ENCODE measurements around the gene THUMPD1.

Gene THUMPD1, protein sequence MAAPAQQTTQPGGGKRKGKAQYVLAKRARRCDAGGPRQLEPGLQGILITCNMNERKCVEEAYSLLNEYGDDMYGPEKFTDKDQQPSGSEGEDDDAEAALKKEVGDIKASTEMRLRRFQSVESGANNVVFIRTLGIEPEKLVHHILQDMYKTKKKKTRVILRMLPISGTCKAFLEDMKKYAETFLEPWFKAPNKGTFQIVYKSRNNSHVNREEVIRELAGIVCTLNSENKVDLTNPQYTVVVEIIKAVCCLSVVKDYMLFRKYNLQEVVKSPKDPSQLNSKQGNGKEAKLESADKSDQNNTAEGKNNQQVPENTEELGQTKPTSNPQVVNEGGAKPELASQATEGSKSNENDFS

DNA sequence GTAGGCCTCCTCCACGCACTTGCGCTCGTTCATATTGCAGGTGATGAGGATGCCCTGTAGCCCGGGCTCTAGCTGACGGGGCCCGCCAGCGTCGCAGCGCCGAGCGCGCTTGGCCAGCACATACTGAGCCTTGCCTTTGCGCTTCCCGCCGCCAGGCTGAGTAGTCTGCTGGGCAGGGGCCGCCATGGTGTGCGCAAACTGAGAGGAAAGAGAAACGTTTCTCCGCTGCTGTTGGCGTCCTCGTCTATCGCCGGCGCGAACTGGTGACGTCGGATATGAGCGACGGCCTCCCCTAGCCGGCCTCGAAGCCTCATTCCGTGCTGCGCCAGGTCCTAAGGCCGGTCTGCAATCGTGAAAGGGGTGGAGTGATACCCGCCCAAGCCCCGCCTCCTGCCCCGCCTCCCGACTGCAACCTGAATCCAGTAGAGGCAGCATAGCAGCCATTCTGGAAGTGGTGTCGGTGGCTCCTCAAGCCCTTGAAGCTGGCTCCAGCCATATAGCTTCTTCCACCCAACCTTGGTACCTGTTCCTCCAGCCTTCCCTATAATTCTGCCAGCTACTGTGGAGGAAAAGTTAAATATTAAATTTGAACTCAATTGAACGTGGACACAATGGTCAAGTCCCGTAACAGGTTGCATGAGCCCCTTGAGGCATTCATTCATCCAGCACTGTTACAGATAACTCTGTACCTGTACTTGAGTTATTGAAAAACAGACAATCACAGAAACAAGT, at the start of gene THUMPD1:
TSS of gene THUMPD1 (minus strand) at position 265 of the 732 bp plus-strand sequence. CDS start at position 186, 79 bp downstream.
- Histone ChIP-seq H3K36me3 (ENCODE audit: insufficient read depth, insufficient read length, low read length) (peaks cover 34% of the 10 kb centered on the region), H3K9me3 (ENCODE audit: insufficient read depth, low read length) (0 out of 2 replicates have a peak, but pooled peaks cover 2% of the 10 kb centered on the region), H3K9ac (ENCODE audit: insufficient read length, low read depth) (peak within 1 kb of the TSS; percentile 100), H3K27me3 (ENCODE audit: insufficient read depth, insufficient read length) (no peaks in the 10 kb centered on the region), H3K4me3 (ENCODE audit: insufficient read length, low read depth) (peak within 1 kb of the TSS; percentile 100), H3K4me1 (ENCODE audit: insufficient read depth, insufficient read length) (peaks cover 5% of the 10 kb centered on the region)
- peak; percentile 97 for DNase-seq (ENCODE audit: low read depth, low spot score)
- TF ChIP-seq ZNF274 (IDR thresholded peaks at IDR 0.05; ENCODE audit: low read depth, low read length) (no peak), SUZ12 (IDR thresholded peaks at IDR 0.05; ENCODE audit: extremely low read depth, insufficient read depth, insufficient read length) (no peak), YY1 (IDR thresholded peaks at IDR 0.05; ENCODE audit: insufficient read depth, insufficient read length) (no peak)

DNA sequence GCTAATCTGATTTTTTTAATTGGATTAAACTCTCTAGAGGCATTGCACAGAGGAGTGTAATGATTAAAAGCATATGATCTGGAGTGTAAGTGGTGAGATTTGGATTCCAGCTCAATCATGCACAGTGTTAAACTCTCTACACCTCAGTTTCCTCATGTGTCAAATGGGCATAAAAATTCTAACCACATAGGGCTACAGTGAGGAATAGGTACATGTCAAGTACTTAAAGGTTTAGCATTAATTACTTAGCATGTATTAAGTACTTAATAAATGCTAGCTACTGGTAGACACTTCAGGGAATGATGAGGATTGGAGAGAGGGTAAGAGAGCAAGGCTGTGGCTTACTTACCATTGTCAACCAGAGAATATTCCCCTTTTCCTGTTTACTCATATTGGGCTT, 47.5 kb upstream of the THUMPD1 start:
- Histone ChIP-seq H3K9ac (ENCODE audit: insufficient read length, low read depth) (no peak overlapping the region), H3K36me3 (ENCODE audit: insufficient read depth, insufficient read length, low read length) (no peaks in the 10 kb centered on the region), H3K27me3 (ENCODE audit: insufficient read depth, insufficient read length) (no peaks in the 10 kb centered on the region), H3K4me3 (ENCODE audit: insufficient read length, low read depth) (no peak overlapping the region), H3K9me3 (ENCODE audit: insufficient read depth, low read length) (no peaks in the 10 kb centered on the region), H3K4me1 (ENCODE audit: insufficient read depth, insufficient read length) (no peaks in the 10 kb centered on the region)
- DNase-seq (ENCODE audit: low read depth, low spot score) = no peak
- no peak for TF ChIP-seq YY1 (IDR thresholded peaks at IDR 0.05; ENCODE audit: insufficient read depth, insufficient read length)
- no peak for TF ChIP-seq SUZ12 (IDR thresholded peaks at IDR 0.05; ENCODE audit: extremely low read depth, insufficient read depth, insufficient read length)
- no peak for TF ChIP-seq ZNF274 (IDR thresholded peaks at IDR 0.05; ENCODE audit: low read depth, low read length)

DNA sequence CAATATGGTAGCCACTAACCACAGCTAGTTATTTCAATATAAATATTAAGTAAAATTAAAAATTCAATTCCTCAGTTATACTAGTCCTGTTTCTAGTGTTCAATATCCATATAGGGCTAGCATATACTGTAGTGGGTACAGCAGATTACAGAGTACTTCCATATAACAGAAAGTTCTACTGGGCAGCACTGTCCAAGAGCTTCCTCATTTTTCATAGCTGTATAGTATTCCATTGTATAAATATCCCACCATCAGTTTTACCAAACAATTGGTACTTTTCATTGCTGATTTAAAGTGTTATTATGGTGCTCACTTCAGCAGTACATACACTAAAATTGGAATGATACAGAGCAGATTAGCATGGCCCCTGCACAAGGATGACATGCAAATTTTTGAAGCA, 42.6 kb upstream of the THUMPD1 start:
- Histone ChIP-seq H3K36me3 (ENCODE audit: insufficient read depth, insufficient read length, low read length) (no peaks in the 10 kb centered on the region), H3K9ac (ENCODE audit: insufficient read length, low read depth) (no peak overlapping the region), H3K9me3 (ENCODE audit: insufficient read depth, low read length) (no peaks in the 10 kb centered on the region), H3K4me3 (ENCODE audit: insufficient read length, low read depth) (no peak overlapping the region), H3K27me3 (ENCODE audit: insufficient read depth, insufficient read length) (no peaks in the 10 kb centered on the region), H3K4me1 (ENCODE audit: insufficient read depth, insufficient read length) (no peaks in the 10 kb centered on the region)
- DNase-seq (ENCODE audit: low read depth, low spot score) = no peak
- TF ChIP-seq ZNF274 (IDR thresholded peaks at IDR 0.05; ENCODE audit: low read depth, low read length) (no peak), YY1 (IDR thresholded peaks at IDR 0.05; ENCODE audit: insufficient read depth, insufficient read length) (no peak), SUZ12 (IDR thresholded peaks at IDR 0.05; ENCODE audit: extremely low read depth, insufficient read depth, insufficient read length) (no peak)

DNA sequence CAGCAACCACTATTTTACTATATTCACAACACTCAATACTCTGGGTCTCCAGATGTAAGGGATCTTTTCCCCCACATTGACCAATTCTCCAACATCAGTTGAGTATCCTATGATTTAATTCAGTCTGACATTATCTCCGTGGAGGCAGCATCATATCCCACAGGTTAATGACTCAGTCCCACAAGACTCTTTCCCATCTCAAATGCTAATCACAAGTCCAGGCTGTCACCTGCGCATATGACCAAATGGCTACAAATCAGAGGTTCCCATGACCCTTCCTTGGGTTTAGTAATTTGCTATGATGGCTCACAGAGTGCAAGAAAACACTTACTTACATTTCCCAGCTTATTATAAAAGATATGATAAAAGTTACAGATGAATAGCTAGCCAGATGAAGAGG, 40.9 kb upstream of the THUMPD1 start:
- Histone ChIP-seq H3K4me1 (ENCODE audit: insufficient read depth, insufficient read length) (no peaks in the 10 kb centered on the region), H3K27me3 (ENCODE audit: insufficient read depth, insufficient read length) (no peaks in the 10 kb centered on the region), H3K4me3 (ENCODE audit: insufficient read length, low read depth) (no peak overlapping the region), H3K36me3 (ENCODE audit: insufficient read depth, insufficient read length, low read length) (no peaks in the 10 kb centered on the region), H3K9ac (ENCODE audit: insufficient read length, low read depth) (no peak overlapping the region), H3K9me3 (ENCODE audit: insufficient read depth, low read length) (no peaks in the 10 kb centered on the region)
- TF ChIP-seq YY1 (IDR thresholded peaks at IDR 0.05; ENCODE audit: insufficient read depth, insufficient read length) (no peak), SUZ12 (IDR thresholded peaks at IDR 0.05; ENCODE audit: extremely low read depth, insufficient read depth, insufficient read length) (no peak), ZNF274 (IDR thresholded peaks at IDR 0.05; ENCODE audit: low read depth, low read length) (no peak)
- DNase-seq (ENCODE audit: low read depth, low spot score) = no peak

DNA sequence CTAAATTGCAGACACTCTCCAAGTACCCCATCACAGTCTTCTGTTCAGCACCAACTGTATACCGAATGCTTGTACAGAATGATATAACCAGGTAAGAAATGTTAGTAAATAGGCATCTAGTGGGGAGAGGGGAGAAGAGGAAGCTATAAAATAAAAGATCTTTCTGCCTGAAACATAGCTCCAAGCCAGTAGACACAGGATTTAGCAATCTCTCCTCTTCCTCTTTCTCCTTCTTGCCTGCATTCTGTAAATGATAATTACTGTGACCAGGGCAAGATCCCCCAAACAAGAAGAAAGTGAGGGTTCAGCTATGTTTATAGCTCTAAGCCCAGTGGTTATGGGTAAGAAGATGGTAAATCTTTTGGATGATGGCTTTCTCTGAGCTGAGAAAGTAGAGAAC, 40.1 kb upstream of the THUMPD1 start:
- Histone ChIP-seq H3K9me3 (ENCODE audit: insufficient read depth, low read length) (no peaks in the 10 kb centered on the region), H3K9ac (ENCODE audit: insufficient read length, low read depth) (no peak overlapping the region), H3K4me1 (ENCODE audit: insufficient read depth, insufficient read length) (no peaks in the 10 kb centered on the region), H3K4me3 (ENCODE audit: insufficient read length, low read depth) (no peak overlapping the region), H3K36me3 (ENCODE audit: insufficient read depth, insufficient read length, low read length) (no peaks in the 10 kb centered on the region), H3K27me3 (ENCODE audit: insufficient read depth, insufficient read length) (no peaks in the 10 kb centered on the region)
- TF ChIP-seq ZNF274 (IDR thresholded peaks at IDR 0.05; ENCODE audit: low read depth, low read length) = no peak
- TF ChIP-seq YY1 (IDR thresholded peaks at IDR 0.05; ENCODE audit: insufficient read depth, insufficient read length) = no peak
- DNase-seq (ENCODE audit: low read depth, low spot score) = no peak

DNA sequence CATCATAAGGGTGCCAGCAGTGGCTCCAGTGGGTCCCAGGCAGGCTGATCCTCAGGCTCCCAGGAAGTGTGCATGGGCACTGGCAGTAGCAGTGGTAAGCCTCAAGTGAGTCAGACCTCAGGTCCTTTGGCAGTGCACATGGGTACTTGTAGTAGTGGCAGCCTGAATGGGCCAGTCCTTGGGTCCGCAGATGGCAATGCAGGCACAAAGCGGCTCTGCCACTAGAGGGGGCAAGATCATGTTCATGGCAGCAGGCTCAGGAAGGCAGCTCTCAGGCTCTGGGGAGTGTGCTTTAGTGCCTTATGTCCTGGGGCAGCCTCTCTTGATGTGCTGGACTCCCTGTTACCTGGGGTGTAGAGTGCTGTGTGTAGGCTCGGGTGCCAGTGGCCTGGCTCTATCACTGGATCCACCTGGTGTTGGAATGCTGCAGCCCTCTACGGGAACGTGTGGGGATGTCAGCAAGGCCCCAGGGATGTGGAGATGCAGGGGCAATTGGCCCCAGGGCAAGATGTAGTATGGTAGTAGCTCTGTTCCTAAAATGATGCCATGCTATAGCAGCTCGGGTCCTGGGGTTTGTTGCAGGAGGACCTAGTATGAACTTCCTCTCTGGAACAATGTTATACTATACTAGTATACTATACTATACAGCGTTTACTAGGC, 33.2 kb upstream of the THUMPD1 start:
- no peak overlapping the region for H3K4me3 ChIP-seq (ENCODE audit: insufficient read length, low read depth)
- TF ChIP-seq SUZ12 (IDR thresholded peaks at IDR 0.05; ENCODE audit: extremely low read depth, insufficient read depth, insufficient read length) (no peak), YY1 (IDR thresholded peaks at IDR 0.05; ENCODE audit: insufficient read depth, insufficient read length) (no peak), ZNF274 (IDR thresholded peaks at IDR 0.05; ENCODE audit: low read depth, low read length) (no peak)
- DNase-seq (ENCODE audit: low read depth, low spot score) = peak; percentile 80
- H3K9me3 ChIP-seq (ENCODE audit: insufficient read depth, low read length) = no peaks in the 10 kb centered on the region
- H3K27me3 ChIP-seq (ENCODE audit: insufficient read depth, insufficient read length) = no peaks in the 10 kb centered on the region
- no peaks in the 10 kb centered on the region for H3K36me3 ChIP-seq (ENCODE audit: insufficient read depth, insufficient read length, low read length)
- no peak overlapping the region for H3K9ac ChIP-seq (ENCODE audit: insufficient read length, low read depth)
- peaks cover 2% of the 10 kb centered on the region for H3K4me1 ChIP-seq (ENCODE audit: insufficient read depth, insufficient read length)

DNA sequence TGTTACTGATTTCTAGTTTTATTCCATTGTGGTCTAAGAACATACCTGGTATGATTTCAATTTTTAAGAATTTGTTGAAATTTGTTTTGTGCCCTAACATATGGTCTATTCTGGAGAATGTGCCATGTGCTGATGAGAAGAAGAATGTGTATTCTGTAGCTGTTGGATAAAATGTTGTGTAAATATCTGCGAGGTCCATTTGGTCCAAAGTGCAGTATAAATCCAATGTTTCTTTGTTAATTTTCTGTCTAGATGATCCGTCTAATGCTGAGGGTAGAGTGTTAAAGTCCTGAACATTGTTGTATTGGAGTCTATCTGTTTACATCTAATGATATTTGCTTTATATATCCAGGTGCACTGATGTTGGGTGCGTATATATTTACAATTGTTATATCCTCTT, 32.1 kb upstream of the THUMPD1 start:
- Histone ChIP-seq H3K9me3 (ENCODE audit: insufficient read depth, low read length) (no peaks in the 10 kb centered on the region), H3K4me1 (ENCODE audit: insufficient read depth, insufficient read length) (peaks cover 2% of the 10 kb centered on the region), H3K36me3 (ENCODE audit: insufficient read depth, insufficient read length, low read length) (no peaks in the 10 kb centered on the region), H3K27me3 (ENCODE audit: insufficient read depth, insufficient read length) (no peaks in the 10 kb centered on the region), H3K4me3 (ENCODE audit: insufficient read length, low read depth) (no peak overlapping the region), H3K9ac (ENCODE audit: insufficient read length, low read depth) (no peak overlapping the region)
- TF ChIP-seq YY1 (IDR thresholded peaks at IDR 0.05; ENCODE audit: insufficient read depth, insufficient read length) (no peak), SUZ12 (IDR thresholded peaks at IDR 0.05; ENCODE audit: extremely low read depth, insufficient read depth, insufficient read length) (no peak)
- no peak for DNase-seq (ENCODE audit: low read depth, low spot score)
